Measurements from ENCODE around the gene FOXP2.

DNA sequence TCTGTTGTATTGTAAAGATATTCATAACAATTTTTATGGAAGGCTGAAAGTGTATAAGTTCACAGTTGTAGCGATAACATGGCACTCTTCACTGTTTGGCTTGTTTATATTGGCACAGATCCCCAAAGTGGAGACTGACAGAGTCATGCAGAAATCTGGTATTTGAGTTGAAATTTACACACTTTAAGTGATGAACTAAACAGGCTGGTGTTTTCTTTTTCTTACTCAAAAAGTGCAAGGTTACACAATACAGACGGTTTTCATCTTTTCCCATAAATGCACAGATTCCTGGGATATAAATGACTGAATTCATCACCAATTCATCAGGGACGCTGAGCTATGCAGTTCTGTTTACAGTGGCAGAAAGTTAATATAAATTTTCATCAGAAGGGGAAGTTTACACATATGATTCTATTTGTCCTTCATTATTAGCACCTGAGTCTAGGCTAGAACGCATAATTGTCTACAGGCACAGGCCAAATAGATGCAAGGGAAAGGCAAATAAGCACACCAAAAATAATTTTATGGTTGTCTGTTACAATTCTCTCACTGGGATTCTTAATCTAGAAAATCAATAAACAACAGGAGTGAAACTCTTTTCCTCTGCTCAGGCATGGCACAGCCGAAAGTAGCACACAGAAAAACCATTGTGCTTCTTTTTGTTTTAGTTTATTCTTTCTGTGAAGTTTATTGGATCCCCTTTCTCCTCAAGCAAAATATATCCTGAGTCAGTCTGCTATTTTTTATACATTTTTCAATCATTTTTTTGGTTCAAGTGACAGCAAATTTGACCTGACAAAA lies 88.0 kb downstream of the FOXP2 start:
- no peak for TF ChIP-seq POLR2AphosphoS5 (IDR thresholded peaks at IDR 0.05; ENCODE audit: control insufficient read depth, insufficient read depth, low read depth, low read length)
- no peak for TF ChIP-seq ZNF24 (IDR thresholded peaks at IDR 0.05)
- no peak for TF ChIP-seq RBBP5 (IDR thresholded peaks at IDR 0.05; ENCODE audit: borderline replicate concordance, insufficient read depth, low read length, poor library complexity, severe bottlenecking)
- no peak for TF ChIP-seq CREB5 (CRISPR knock-in tag; IDR thresholded peaks at IDR 0.05)
